ENCODE data around the gene MT2A.
"Not testable (repeated sequence)": the region's sequence is repeated elsewhere in the genome, so short reads cannot be mapped to it uniquely, and the experiment has no call there.

The MT2A gene

DNA sequence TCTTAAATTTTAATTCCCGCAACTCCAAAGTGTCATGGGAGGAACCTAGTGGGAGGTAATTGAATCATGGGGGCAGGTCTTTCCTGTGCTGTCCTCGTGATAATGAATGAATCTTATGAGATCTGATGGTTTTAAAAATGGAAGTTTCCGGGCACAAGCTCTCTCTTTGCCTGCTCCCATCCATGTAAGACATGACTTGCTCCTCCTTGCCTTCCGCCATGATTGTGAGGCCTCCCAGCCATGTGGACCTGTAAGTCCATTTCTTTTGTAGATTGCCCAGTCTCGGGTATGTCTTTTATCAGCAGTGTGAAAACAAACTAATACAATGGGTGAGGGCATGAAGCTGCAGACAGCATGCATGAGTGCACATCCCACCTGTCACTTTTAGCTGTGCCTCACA lies 14.8 kb downstream of the MT2A start:
- DNase-seq = not testable (repeated sequence)

DNA sequence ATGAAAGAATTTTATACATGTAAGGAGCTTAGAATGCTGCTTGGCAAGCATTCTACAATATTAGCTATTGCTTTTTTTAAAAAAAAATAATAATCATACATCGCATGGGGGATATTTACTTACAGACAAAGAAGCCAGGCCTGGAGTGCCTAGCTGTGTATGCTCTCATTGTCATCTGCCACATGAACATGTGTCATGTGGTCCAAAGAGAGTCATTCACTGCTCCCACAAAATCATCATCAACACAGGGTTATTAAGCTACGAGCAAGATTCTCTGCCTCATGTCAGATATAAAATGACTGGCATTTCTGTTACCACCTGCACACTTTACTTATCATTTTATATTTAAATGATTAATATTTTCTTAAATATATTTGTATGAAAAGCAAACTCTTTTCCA lies 15.3 kb downstream of the MT2A start:
- no peak for DNase-seq

DNA sequence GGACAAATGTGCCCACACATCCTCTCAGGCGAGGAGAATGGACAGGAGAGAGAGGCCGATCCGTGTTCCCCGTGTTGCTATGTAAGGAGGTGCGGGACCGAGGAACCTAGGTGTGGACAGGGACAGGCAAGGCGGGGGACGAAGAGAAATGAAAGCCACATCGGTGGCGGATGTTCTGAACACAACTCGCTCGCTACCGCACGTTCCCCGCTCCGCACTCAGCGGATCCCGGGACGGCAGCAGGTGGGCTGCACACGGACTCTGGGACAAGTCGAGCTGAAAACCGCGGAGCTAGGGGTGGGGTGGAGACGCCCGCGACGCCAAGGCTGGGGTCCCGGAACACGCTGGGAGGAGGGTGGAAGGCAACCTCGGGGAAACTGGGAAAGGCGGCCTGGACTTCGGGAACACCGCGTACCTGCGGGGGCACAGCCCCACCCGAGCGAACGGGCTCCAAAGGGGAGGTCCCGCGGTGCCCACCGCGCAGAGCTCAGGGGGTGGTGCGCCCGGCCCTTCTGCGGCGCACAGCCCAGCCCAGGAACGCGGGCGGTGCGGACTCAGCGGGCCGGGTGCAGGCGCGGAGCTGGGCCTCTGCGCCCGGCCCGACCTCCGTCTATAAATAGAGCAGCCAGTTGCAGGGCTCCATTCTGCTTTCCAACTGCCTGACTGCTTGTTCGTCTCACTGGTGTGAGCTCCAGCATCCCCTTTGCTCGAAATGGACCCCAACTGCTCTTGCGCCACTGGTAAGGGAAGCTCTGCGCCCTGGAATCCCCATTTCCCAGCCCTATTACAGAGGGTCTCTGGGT lies 17.0 kb downstream of the MT2A start, which contains the start of gene MT1E:
MT1E (plus strand) TSS at position 642 of the 803 bp plus-strand sequence; CDS start at position 713, 71 bp downstream.
- DNase-seq = peak; percentile 42

DNA sequence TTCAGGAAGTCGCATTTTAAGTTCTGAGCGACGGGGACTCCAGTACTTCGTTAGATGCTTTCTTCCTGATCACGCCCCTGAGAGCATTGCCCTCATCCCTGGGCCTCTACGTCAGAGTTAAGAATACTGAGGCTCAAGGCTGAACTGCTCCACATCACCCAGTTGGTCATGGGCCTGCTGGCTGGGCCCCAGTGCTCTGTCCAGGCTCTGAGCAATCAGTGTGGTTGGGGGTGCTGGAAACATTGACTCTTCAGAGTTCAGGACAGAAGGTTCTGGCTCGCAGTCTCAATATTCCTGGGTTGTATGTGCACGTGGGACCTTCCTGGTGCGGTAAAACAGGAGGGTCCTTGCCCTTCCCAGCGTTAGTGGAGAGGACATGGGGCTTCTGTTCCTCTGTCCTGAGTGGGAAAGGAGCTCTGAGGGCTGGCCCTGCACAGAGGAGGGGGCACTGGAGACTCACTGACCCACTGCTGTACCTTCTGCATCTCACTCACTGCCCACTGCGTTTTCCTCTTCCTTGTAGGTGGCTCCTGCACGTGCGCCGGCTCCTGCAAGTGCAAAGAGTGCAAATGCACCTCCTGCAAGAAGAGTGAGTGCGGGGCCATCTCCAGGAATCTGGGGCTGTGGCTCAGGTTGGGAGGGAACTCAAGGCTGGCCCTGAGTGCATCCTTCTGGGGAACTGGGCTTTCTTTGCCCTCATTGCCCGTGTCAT lies 17.7 kb downstream of the MT2A start:
- DNase-seq = no peak

DNA sequence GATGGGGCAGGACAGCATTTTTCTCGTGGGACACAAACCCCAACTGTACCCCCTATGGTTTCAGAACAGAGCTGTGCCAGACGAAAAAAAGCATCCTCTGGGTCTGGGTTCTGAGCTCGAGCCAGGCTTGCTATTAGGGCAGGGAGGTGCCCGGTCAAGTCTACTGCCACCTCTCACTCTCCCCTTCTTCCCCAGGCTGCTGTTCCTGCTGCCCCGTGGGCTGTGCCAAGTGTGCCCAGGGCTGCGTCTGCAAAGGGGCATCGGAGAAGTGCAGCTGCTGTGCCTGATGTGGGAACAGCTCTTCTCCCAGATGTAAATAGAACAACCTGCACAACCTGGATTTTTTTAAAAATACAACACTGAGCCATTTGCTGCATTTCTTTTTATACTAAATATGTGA lies 18.3 kb downstream of the MT2A start:
- no peak for DNase-seq

DNA sequence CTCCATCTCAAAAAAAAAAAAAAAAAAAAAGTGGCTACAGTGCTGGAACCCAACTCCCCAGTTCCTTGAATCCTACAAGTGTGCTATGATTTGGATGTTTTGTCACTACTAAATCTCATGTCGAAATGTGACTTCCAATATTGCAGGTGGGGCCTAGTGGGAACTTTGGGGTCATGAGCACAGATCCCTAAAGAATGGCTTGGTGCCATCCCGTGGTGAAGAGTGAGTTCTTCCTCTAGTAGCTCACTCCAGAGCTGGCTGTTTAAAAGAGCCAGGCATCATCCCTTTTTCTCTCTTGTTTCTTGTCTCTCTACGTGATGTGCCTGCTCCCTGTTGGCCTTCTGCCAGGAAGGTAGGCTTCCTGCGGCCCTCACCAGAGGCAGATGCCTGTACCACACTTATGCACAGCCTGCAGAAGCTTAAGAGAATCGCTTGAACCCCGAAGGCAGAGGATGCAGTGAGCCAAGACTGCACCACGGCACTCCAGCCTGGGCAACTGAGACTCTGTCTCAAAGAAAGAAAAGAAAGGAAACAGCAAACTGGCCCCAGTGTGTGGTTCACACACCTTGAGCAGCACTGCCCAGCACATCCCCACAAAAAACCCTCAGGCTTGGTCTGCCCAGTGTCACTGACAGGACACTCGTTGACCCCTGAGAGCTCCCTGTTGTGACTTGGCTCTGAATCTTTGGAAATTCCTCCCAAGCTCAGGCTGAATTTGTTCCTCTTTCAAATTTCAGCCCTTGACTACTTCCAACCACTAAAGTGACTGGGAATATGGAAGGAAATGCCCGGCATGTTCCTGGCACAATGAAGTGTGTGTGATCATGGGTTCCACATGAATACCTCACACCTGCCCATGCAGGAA lies 20.3 kb downstream of the MT2A start:
- no peak for DNase-seq

DNA sequence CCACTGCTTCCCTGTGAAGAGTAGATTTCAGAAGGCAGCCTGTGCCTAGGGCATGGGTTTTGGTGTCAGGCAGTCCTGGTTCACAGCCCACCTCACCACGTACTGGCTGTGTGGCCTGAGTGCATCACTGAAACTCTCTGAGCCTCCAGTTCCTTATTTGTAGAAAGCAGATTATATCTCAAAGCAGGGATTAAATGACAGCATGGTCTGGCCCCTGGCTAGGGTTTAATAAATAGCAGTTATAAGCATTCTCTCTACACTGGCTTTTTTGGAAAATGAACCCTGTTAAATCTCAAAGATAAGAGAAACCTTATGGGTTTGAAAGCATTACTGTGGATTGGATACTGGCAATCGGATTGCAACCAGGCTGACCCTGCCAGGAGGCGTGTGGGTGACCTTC lies 21.1 kb downstream of the MT2A start:
- DNase-seq = no peak

DNA sequence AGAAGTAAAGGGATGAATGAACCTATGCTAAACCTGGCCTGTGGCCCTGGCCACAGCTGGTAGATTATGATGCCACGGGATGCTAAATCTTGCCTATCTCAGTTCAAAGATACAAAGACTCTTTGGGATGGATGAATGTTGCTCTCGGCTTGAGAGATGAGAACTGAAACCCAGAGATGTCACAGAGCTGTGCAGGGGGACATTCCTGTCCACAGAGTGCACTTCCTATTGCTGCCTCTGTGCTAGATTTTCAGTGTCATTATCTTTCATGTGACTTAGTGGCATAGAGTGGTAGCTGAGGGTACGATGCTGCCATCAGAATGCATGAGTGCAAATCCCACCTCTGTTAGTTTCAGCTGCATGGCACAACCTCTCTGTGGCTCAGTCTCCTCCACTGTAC lies 21.8 kb downstream of the MT2A start:
- DNase-seq = no peak

DNA sequence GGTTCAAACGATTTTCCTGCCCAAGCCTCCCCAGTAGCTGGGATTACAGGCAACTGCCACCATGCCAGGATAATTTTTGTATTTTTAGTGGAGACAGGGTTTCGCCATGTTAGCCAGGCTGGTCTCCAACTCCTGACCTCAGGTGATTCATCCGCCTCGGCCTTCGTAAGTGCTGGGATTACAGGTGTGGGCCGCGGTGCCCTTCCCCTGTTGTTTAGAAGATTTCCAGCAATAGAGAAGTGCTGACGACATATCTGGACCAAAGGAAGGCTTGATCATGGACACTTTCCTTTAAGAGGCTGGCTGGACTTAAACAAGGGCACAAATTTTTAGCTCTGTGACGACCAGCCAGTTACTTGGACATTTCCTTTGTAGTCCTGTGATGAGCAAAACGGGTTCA lies 22.8 kb downstream of the MT2A start:
- DNase-seq = no peak

DNA sequence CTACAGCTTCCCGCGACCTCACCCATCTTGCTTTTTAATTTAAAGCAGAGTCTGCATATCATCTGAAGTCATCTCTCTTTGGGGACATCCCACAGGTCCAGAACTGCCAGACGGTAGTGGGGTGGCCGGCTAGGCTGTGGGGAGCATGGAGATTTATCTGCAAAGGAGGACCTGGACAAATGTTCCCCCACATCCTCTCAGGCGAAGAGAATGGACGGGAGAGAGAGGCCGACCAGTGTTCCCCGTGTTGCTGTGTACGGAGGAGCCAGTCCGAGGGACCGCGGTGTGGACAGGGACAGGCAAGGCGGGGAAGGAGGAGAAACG lies 23.4 kb downstream of the MT2A start:
- DNase-seq = no peak

DNA sequence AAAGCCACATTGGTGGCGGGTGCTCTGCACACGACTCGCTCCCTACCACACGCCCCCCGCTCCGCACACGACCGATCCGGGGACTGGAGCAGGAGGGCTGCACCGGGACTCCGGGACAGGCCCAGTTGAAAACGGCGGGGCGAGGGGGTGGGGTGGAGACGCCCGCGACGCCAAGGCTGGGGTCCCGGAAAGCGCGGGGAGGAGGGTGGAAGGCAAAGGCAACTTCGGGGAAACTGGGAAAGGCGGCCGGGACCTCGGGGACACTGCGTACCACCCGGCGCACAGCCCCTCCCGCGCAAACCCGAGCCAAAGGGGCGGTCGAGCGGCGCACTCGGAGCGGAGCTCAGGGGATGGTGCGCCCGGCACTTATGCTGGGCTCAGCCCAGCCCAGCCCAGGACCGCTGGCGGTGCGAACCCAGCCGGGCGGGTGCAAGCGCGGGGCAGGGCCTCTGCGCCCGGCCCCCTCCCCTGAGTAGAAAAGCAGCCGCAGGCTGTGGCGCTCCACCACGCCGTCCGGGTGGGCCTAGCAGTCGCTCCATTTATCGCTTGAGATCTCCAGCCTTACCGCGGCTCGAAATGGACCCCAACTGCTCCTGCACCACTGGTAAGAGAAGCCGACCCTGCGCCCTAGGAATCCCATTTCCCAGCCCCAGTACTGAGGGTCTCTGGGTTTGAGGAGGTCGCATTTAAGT lies 23.9 kb downstream of the MT2A start, which contains the start of gene MT1M:
MT1M (plus strand) TSS at position 504 of the 692 bp plus-strand sequence; CDS start at position 577, 73 bp downstream.
- DNase-seq = no peak

DNA sequence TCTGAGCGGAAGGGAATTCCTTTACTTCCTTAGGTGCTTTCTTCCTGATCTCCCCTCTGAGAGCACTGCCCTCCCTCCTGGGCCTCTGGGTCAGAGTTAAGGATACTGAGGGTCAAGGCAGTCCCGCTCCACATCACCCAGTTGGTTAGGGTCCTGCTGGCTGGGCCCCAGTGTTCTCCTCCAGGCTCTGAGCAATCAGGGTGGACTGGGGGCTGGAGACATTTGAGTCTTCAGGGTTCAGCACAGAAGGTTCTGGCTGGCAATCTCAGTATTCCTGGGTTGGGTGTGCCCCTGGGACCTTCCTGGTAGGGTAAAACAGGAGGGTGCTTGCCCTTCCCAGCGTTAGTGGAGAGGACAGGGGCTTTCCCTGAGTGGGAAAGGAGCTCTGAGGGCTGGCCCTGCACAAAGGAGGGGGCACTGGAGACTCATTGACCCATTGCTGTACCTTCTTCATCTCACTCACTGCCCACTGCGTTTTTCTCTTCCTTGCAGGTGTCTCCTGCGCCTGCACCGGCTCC lies 24.5 kb downstream of the MT2A start:
- DNase-seq = no peak

DNA sequence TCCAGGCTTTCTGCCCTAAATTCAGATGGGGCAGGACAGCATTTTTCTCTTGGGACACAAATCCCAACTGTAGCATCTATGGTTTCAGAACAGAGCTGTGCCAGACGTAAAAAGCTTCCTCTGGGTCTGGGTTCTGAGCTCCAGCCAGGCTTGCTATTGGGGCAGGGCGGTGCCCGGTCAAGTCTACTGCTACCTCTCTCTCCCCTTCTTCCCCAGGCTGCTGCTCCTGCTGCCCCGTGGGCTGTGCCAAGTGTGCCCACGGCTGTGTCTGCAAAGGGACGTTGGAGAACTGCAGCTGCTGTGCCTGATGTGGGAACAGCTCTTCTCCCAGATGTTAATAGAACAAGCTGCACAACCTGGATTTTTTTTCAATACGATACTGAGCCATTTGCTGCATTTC lies 25.2 kb downstream of the MT2A start:
- no peak for DNase-seq

DNA sequence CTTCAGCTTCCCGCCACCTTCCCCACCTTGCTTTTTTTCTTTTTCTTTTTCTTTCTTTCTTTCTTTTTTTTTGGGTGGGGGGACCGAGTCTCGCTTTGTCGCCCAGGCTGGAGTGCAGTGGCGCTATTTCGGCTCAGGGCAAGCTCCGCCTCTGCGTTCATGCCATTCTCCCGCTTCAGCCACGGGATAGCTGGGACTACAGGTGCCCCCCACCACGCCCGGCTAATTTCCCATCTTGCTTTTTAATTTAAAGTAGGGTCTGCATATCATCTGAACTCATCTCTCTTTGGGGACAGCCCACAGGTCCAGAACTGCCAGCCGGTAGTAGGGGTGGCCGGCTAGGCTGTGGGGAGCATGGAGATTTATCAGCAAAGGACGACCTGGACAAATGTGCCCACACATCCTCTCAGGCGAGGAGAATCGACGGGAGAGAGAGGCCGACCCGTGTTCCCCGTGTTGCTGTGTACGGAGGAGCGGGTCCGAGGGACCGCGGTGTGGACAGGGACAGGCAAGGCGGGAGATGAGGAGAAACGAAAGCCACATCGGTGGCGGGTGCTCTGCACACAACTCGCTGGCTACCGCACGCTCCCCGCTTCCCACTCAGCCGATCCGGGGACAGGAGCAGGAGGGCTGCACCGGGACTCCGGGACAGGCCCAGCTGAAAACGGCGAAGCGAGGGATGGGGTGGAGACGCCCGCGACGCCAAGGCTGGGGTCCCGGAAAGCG lies 26.5 kb downstream of the MT2A start:
- DNase-seq = no peak

DNA sequence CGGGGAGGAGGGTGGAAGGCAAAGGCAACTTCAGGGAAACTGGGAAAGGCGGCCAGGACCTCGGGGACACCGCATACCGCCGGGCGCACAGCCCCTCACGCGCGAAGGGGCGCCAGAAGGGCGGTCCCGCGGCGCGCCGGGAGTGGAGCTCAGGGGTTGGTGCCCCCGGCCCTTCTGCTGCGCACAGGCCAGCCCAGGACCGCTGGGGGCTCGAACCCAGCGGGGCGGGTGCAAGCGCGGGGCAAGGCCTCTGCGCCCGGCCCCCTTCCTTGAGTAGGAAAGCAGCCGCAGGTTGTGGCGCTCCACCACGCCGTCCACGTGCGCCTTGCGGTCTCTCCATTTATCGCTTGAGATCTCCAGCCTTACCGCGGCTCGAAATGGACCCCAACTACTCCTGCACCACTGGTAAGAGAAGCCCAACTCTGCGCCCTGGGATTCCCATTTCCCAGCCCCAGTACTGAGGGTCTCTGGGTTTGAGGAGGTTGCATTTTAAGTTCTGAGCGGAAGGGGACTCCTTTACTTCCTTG lies 27.1 kb downstream of the MT2A start:
- DNase-seq = no peak

DNA sequence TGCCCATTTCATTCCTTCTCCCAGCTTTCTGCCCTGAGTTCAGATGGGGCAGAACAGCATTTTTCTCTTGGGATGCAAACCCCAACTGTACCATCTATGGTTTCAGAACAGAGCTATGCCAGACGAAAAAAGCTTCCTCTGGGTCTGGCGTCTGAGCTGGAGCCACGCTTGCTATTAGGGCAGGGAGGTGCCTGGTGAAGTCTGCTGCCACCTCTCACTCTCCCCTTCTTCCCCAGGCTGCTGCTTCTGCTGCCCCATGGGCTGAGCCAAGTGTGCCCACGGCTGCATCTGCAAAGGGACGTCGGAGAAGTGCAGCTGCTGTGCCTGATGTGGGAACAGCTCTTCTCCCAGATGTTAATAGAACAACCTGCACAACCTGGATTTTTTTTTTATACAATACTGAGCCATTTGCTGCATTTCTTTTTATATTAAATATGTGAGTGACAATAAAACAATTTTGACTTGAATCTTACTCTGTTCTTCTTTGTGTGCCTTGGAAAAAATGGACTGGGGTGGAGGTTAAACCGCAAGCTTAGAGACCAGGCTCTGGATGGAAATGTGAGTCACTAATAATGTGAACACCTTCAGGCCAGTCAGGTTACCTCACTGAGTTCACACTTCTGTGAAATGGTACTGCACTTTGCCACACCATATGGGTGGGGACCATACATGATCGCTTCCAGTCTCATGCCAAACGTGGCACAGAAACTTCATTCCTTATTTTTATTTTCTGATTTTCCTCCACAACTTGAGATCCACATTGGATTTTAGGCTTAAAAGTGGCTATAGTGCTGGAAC lies 28.4 kb downstream of the MT2A start:
- DNase-seq = no peak

DNA sequence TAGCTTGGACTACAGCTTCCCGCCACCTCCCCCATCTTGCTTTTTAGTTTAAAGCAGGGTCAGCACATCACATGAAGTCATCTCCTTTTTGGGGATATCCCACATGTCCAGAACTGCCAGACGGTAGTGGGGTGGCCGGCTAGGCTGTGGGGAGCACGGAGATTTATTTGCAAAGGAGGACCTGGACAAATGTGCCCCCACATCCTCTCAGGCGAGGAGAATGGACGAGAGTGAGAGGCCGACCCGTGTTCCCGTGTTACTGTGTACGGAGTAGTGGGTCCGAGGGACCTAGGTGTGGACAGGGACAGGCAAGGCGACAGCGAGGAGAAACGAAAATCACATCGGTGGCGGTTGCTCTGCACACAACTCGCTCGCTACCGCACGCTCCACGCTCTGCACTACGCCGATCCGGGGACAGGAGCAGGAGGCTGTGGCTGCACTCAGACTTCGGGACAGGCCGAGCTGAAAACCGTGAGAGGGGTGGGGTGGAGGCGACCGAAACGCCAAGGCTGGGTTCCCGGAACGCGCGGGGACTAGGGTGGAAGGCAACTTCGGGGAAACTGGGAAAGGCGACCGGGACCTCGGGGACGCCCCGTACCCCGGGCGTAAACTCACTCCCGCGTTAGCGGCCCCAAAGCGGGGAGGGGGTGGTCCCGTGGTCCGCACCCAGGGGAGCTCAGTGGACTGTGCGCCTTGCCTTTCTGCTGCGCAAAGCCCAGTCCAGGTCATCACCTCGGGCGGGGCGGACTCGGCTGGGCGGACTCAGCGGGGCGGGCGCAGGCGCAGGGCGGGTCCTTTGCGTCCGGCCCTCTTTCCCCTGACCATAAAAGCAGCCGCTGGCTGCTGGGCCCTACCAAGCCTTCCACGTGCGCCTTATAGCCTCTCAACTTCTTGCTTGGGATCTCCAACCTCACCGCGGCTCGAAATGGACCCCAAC lies 29.7 kb downstream of the MT2A start, which contains the start of gene MT1A:
MT1A (plus strand) TSS at position 853 of the 937 bp plus-strand sequence; CDS start at position 926, 73 bp downstream.
- no peak for DNase-seq

DNA sequence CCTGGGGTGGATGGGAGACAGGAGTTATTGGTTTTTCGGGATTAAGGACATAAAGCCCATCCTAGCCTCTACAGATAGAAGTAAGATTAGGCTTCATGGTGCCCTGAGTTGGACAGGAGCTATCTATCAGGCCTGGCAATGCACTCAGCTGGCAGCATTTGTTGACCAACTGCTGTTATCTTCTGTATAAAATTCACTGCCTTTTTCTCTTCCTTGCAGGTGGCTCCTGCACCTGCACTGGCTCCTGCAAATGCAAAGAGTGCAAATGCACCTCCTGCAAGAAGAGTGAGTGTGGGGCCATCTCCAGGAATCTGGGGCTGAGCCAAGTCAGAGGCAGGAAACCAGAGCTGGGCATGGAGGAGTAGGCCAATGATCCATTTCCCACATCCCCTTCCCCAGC lies 30.7 kb downstream of the MT2A start:
- no peak for DNase-seq

DNA sequence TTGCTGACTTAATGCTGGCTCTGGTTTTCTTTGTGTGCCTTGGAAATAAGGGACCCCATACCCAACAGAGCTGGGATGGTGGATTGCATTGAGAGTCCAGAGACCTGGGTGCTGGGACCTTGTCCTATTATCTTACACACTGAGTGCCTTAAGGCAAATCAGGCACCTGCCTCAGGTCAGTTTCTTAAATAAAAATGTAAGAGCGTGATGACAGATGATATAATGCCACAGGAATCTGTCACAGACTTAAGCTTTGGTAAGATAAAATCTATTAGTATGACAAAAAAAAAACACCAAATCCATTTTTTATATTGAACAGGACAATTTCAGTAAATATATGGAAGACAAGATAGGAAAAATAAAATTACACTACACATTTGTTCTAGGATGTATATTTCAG lies 31.7 kb downstream of the MT2A start:
- no peak for DNase-seq

Measured in DMS153 (cell line).